ENCODE measurements around the gene MESD. TPM values are rescaled to one million over a fixed set of nuclear protein-coding genes. Genes with fewer than 3 reads are reported as not detected.

MESD gene
- total and polyA plus RNA-seq, 2 of the 4 experiments (the other 2 are of a cell fraction) = 10.0 to 14.0 TPM

GRCh38 chr15:80958818-80959495 lies 30.7 kb downstream of the MESD start:
- no peak overlapping the region for H2BK120ac ChIP-seq (ENCODE audit: low read depth, low read length)

More at GRCh38 chr15:80958818-80959495, 30.7 kb downstream of the MESD start:
- Histone ChIP-seq H2BK20ac (ENCODE audit: low read depth, low read length) (no peak overlapping the region), H3K79me1 (ENCODE audit: low read depth in 1 of 2, low read length in 2 of 2) (peaks cover 0 to 9% of the 10 kb centered on the region in 2 experiments; a peak in 1 of 4 replicates), H3K18ac (ENCODE audit: low read depth, low read length) (no peak overlapping the region), H3K36me3 (ENCODE audit: control insufficient read depth, insufficient read depth, low read length) (peaks cover 2% of the 10 kb centered on the region; the same call in 1 of the 2 replicates), H2AK9ac (replicated peaks; ENCODE audit: low read depth, low read length, poor library complexity) (no peak overlapping the region), H3K9ac (ENCODE audit: low read depth, low read length) (no peak overlapping the region), H3K9me1 (ENCODE audit: insufficient read depth, low read length) (peaks cover 11% of the 10 kb centered on the region; the same call in 1 of the 2 replicates), H3K56ac (ENCODE audit: extremely low read depth, insufficient read depth, low read length) (no peak overlapping the region), H2BK5ac (ENCODE audit: low read depth, low read length, poor library complexity, severe bottlenecking) (no peak overlapping the region), H3K23ac (ENCODE audit: low read depth, low read length) (no peak overlapping the region), H2AK5ac (ENCODE audit: low read depth, low read length) (no peak overlapping the region), H3K4ac (ENCODE audit: low read depth, low read length) (no peak overlapping the region), H3K9me3 (ENCODE audit: control insufficient read depth, insufficient read depth, low read length) (no peaks in the 10 kb centered on the region), H2BK15ac (ENCODE audit: low read depth, low read length) (no peak overlapping the region), H2AFZ (replicated peaks; ENCODE audit: low read length, poor library complexity) (no peak overlapping the region), H3K4me2 (ENCODE audit: low read depth, low read length) (no peak overlapping the region), H4K91ac (ENCODE audit: insufficient read depth, low read depth, low read length) (no peak overlapping the region), H4K8ac (ENCODE audit: low read depth in 2 of 2, low read length in 2 of 2) (no peak overlapping the region), H3K27me3 (ENCODE audit: control insufficient read depth, insufficient read depth, low read length) (no peaks in the 10 kb centered on the region), H3K4me1 (ENCODE audit: control insufficient read depth, insufficient read depth, low read length) (peaks cover 5% of the 10 kb centered on the region), H3K27ac (ENCODE audit: insufficient read depth, low read length) (no peak overlapping the region), H4K20me1 (ENCODE audit: insufficient read depth, low read length) (peaks cover 16% of the 10 kb centered on the region), H4K5ac (ENCODE audit: low read depth, low read length) (no peak overlapping the region), H3K14ac (replicated peaks; ENCODE audit: low read depth, low read length) (no peak overlapping the region), H3K4me3 (ENCODE audit: insufficient read depth, low read depth, low read length) (no peak overlapping the region)
- 100% methylated on average over 1 of the region's 9 CpGs; no CpG with 5 or more reads in 1 of the 2 experiments for WGBS, 2 experiments (ENCODE audit: extremely low coverage in 2 of 2, insufficient read length in 1 of 2)
- dilution Hi-C loops (cut with HindIII; ENCODE audit: low sequenced_read_pairs, unreplicated experiment) = no loop called here
- ATAC-seq (ENCODE audit: low read depth) = no peak
- no TSS peak for BruUV-seq (replicated peaks)
- intact Hi-C loops (cut with micrococcal nuclease) = no loop called here
- no peak for DNase-seq
- TF ChIP-seq RFX5 (IDR thresholded peaks at IDR 0.05; ENCODE audit: low read depth, low read length) = no peak
- TF ChIP-seq CHD1 (IDR thresholded peaks at IDR 0.05; ENCODE audit: low read depth, low read length) = no peak
- no peak for TF ChIP-seq RAD21 (IDR thresholded peaks at IDR 0.05; ENCODE audit: low read length)
- no peak for TF ChIP-seq RCOR1 (IDR thresholded peaks at IDR 0.05; ENCODE audit: insufficient replicate concordance, low read length)
- ChIA-PET POLR2A (ENCODE audit: unreplicated experiment) (no interaction called here), CTCF (no interaction called here)
- in situ Hi-C loops (cut with MboI; ENCODE audit: low sequenced_read_pairs) = no loop called here

Measured in IMR-90 (cell line).